Colon (tissue), 2 donors: ENCODE measurements around the gene ITGB1.

Experiments used
- FAIRE-seq: peaks from 2 replicates; lab custom pipeline; 2012; peaks lifted over from hg19 to GRCh38; lab: Jason Lieb, UNC
- donor health status: control.
- donor health status: control.

The ITGB1 gene

DNA sequence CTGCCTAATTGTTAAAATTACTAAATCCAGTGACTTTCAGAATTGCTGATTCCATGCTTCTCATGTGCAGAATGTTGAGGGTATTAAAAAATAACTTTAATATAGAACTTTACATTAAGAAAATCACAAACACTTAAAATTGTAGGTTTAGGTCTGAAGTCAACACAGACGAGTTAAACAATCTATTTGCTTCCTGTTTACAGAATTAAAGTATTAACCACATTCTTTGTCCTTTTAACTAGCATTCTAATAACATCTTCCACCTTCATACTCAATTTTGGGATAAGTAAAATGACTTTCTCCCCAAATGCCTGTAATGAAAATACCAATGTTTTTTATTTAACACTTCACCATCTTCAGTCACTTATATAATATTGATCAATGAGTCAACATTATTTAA lies 2.2 kb downstream of the ITGB1 start:
- FAIRE-seq: no peak

DNA sequence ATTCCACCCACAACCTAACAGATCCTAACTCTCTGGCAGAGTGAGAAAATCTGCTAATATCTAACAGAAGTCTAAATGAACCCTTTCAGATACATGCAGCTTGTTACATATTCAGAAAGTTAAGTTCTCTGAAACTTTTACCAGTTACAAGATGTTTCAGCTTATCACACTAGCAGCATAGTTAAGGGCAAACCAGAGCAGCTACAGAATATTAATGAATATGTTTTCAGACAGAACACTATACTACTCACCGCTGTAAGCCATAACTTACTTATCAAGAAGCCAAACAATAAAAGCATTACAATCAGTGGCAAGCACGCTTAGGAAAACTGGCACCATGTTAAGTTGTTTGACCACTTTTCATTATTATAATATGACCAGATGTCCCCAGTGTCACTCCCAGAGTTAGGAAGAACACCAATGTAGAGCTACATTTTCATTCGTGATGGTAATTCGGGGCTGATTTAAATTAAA lies 2.7 kb downstream of the ITGB1 start:
- no peak for FAIRE-seq

DNA sequence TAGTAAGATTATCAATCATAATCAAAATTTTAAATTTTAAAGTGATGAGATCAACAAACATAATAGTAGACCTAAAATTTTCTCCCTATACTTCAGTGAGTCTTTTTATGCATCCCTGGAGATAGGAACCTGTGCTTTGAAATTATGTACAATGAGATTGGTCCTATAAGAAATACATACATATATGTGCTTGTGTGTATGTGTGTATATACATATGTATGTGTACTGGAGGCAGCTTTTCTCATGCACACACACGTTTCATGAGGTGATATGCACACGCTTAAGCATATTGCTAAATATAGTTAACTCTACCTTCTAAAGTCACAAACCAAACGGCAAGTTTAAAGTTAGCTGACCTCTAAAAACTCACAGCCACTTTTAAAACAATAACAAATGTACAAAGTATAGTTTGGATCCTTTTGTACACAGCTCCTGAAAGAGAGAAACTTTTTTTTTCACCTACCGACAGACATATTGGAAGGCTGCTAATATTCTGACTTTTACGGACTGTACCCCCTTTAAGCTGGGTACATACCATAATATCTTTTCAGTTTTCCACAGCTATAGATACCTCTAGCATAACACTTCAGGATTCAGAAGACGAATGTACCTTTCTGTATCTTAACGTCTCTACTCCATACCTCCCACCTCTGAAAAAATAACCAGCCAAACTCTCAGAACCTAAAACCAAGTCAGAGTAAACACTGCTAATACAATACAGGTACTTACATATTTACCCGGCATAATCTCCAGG lies 3.3 kb downstream of the ITGB1 start:
- FAIRE-seq: no peak

DNA sequence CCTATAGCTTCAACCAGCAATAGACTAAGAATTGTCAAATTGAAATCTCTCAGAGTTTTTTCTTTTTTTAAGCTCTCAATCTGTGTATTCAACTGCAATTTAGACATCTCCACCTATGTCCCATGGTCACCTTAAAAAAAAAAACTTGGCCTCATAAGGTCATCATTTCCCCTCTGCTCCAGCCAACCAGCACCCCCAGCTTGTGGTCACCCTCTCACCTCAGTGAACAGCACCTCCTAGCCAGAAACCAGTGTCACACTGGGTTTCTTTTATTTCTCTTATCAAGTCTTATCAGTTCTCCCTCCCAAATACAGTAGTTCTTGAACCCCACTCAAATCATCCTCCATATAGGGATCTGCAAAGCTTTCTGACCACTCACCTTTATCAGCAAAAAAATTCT lies 4.0 kb downstream of the ITGB1 start:
- no peak for FAIRE-seq

DNA sequence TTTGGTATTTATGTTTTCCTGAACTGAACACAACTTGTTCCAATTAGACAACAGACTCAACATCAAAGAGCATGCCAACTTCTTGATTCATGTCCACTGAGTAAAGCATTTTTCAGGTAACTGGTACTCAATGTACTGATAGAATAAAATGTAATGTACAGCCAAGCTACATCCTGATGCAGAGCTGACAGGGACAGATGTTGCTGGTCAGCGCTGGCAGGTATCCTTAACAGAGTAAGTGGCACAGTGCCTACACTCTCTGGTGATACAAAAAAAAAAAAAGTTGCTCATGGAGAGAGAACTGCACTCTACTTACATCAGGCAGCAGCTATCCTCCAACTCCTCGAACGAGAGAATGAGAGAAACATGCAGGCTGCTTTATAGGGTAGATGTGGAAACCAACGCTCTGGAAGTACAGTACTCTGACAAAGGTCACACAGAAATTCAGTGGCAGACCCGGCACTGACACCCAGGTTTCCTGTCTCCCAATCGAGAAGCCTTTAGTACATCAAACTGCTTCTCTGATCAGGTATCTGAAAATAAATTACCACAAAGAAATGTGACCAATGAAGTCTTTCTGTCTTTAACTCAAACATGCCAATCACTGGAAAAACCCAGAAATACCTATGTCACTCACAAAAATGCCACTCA lies 4.6 kb downstream of the ITGB1 start:
- FAIRE-seq: no peak

DNA sequence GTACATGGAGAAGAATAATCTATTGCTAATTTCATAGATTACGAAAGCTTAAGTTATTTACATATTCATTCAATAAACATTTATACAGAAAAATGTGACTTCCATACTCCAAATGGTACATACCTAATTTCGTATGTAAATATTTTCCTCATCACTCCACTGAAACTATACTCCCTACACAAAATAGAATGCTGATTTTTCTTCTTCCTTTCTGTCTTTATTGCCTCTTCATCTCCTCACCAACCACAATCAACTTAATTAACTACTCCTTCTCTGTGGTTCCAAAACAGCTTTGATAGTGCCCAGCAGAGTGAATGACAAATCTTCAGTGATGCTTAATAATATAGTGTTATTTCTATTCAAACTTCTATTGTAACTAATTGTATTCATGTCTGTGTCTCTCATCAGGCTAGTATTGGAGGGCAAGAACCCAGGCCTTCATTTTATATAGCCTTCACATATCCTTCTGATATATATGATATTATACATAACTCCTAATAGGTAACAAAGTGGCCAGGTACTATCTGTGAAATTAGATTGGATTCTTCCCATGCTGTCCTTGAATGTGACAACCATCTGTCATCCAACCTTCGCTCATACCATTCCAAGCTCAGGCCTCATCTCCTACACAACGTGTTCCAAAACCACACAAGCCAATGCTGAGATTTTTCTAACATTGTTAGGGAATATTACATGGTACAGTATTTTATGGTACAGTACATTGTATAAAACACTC lies 5.3 kb downstream of the ITGB1 start:
- no peak for FAIRE-seq

DNA sequence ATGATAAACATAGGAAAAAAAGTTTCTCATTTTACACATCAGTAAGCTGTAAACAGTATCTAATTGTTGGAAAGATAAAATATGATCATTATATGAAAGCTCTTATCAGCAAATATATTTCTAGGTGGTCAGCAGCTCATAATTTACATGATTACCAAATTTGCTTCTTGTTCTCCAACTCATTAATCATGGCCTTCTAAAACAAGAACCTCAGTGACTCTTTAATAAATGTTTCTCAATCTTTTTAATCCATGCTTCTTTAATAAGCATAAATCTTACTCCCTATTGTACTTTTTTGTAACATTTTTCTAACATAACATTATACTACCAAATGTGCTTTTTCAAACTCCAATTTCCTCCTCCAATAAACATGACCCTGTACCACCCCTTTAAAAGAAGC lies 5.9 kb downstream of the ITGB1 start:
- no peak for FAIRE-seq

DNA sequence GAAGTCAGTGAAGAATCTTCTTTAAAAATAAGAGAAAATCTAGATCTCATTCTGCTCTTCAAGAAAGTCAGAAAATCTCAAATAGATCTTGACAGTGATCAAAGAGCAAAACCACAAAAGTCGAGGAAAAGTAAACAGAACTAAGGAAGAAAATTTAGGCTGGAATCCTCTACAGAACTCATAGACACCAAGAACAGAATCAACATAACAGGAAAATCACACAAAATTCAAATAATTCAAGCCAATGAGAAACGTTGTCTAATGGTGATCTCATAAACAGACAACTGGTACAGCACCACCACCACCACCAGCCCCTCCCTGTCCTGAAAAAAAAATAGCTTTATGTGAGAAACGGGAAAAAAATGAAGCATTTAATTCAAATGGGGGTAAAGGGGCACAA lies 6.9 kb downstream of the ITGB1 start:
- FAIRE-seq: no peak

DNA sequence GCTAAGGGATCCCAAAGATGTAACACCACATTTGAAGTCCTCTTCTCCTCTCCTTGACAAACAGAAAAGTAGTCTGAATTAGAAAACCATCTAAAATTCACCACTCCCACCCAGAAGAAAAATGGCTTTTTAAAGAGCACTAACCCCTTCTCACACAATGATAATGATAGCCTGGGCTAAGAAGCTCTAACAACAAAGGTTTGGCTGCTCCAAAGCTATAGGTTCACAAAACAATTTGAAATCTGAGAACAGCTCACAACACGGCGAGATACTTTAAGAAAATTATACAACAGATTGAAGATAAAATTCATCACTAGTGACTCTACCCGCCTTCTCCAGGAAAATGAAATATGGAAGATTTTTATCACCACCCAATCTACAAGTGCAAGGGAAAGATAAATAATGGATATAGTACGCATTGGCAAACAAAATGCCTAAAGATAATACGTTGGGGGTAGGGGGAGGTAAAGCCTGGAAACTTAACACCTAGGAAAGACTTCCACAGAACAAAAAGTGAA lies 7.4 kb downstream of the ITGB1 start:
- no peak for FAIRE-seq

DNA sequence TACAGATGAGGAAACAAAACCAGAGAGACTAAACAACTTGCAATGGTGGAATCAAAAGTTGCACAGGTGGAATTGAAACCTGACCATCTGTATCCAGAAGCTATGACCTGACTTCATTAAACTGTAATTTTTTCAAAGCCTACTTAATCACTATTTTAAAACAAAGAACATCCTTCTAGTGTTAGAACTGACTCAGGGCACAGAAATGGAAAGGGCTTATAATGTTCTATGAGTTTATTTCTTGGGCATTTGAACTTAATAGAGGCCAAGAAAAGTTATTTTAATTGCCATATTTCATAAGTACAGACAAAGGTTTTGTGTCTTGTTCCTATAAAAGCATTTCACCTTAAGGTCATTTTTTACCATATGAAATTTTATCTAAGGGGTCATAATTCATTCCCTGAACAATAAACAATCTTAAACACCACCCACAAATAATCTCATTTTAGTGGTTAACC lies 8.8 kb downstream of the ITGB1 start:
- no peak for FAIRE-seq

DNA sequence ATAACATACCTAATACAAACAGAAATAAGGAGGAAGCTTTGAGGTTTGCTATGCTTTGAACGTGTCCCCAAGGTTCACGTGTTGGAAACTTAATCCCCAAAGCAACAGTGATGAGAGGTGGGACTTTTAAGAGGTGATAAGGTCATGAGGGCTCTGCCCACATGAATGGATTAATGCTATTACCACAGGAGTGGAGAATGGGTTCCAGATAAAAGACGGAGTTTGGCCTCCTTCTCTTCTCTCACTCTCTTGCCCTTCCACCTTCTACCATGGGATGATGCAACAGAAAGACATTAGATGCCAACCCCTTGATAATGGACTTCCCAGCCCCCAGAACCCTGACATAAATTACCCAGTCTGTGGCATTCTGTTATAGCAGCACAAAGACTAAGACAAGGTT lies 9.6 kb downstream of the ITGB1 start:
- no peak for FAIRE-seq

DNA sequence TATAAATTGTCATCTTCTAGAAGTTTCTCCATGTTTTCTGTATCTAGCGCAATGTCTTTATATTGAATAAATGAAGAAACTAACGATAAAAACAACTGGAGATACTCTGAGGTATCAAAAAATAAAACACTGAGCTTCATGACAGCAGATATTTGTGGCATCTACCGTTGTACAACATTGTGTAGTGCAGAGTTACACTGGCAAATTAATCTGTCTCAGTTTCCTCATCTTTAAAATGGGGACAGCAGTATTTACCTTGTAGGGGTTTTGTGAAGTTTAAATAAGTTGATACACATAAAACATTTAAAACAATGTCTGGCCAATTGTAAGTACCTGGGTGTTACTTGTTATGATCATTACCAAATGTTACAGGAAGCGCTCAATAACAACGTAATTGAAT lies 10.4 kb downstream of the ITGB1 start:
- no peak for FAIRE-seq

DNA sequence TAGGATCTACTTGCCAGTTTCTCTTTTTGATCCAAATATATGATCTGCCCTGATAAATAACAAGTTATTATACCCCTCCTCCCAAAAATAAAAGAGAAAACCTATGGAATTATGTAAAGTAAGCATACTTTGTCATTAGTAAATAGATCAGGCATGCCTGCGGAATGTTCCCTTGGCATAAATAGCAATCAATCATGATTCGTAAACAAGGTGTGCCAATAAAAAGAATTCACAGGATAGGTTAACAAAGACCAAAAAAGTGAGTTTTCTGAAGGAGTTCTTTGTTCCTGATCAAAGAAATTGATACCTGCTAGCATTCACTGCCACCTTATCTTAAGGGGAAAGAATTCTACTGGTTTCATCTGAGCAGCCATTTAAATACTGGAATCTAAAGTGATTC lies 11.9 kb downstream of the ITGB1 start:
- FAIRE-seq: no peak

DNA sequence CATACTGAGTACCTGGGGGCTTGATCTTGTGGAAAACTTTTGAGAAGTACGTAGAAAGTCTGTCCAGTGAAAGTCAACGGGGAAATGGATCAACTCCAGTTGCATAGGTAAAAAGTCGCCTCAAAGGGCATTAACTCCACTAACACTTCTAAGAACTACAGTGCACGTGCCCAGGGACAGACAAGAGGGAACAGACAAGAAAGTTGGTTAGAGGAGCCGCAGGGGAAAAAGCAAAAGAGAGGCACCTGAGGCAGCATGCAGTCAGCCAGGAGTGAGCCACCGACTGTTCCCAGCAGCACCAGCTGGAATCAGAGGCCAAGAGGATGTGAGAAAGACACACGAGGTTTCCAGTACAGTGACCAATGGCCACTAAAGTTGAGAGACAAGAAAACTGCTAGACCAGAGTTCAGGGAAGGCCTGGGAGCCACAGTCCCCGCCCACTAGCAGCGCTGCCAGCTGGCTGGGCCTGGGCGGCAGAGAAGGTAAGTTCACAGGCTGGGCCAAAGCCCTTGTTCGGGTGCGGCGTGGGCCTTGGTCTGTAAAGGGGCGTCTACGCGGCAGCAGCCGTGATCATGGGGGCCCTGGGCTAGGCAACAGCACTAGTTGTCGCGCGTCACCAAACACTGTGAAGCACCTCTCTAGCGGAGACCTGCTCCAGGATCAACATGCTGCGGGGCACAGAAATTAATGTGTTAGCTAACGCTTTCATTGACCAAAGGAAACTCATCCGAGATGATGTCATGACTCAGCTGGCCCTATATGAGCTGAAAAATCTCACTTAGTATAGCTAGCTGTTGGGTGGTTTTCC lies 14.0 kb downstream of the ITGB1 start:
- FAIRE-seq: no peak

DNA sequence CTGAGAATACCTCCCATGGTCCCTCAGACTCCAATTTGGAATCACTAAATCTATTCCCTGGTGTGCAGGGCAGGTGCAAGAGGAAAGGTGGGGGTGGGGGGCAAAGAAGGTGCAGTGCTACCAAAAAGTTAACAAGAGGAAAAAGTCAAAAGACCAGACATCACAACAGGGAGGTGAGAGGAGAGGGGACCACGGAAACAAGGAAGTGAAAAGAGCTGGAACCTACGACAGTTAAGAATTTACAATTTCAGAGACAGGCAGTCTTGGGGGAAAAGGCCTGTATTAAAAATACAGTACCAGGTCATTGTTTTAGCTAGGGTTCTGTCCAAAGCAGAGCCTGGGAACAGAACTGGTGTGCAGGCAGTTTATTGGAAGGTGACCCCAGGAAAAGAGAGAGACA lies 14.6 kb downstream of the ITGB1 start:
- no peak for FAIRE-seq

DNA sequence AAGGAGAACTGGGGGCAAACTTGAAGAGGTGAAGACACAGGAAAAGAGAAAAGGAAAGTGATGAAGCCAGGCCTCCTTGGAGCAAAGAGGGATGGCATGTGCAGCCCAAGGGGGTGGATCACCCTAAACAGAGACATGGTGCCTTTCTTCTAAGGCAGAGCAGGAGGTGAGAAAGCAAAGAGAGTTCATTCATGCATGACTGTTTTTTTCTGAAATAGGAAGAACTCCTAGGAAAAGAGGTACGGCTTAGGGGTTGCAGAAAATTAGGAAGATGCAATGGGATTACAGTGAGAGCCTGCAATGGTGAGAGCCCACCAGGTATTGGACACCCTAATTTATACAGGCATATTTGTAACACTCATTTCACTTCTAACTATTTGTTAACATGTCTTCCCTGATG lies 15.9 kb downstream of the ITGB1 start:
- no peak for FAIRE-seq

DNA sequence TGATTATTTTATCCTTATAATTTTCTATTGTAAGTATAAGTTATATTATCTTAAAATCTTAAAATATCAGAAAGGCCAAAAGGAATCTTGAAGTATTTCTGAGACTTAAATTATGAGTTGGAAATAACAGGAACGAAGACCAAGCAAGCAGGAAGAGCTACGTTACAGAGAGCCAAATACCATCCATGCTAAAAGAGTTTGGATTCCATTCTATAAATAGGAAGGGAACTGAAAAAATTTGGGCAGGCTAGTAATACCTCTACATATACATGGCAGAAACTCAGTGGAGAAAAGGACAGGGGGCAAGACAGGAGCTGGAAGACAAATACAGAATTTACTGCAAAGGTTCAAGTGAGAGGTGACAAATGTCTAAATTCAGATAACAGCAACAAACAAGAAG lies 16.7 kb downstream of the ITGB1 start:
- no peak for FAIRE-seq

DNA sequence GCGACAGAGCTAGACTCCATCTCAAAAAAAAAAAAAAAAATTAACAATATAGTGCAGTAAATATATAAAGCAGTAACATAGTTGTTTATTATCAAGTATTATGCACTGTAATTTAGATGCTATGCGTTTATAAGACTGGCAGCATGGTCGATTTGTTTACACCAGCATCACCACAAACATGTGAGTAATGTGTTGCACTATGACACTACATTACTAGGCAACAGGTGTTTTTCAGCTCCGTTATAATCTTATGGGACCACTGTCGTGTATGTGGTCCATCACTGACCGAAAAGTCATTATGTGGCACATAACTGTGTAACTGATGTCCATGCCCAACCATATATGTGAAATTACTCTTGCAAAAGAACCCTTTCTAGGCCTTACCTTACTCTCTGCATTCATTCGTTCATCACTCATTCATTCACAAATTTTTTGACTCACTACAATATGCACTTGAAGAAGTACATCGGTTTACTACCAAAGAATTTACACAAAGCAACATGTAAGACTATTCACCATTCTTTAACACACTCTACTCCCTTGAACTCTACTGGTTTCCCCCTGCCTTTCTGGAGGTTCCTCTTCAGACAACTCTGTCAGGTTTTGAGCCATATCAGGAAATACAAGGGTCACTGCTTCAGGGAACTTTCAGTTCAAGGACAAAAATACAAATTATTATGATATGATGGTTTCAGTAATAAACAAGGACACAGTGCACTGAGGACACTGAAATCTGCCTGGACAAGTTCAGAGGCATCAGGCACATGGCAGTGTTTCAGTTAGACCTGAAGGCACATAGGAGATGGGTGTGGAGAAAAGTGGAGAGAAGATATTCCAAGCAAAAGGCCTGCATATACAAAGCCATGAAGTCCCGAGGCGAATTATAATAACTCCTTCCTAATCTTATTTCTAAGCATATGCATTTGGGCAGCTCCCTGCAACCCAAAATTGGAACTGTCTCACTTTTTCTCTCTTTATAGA lies 17.4 kb downstream of the ITGB1 start:
- FAIRE-seq: no peak

DNA sequence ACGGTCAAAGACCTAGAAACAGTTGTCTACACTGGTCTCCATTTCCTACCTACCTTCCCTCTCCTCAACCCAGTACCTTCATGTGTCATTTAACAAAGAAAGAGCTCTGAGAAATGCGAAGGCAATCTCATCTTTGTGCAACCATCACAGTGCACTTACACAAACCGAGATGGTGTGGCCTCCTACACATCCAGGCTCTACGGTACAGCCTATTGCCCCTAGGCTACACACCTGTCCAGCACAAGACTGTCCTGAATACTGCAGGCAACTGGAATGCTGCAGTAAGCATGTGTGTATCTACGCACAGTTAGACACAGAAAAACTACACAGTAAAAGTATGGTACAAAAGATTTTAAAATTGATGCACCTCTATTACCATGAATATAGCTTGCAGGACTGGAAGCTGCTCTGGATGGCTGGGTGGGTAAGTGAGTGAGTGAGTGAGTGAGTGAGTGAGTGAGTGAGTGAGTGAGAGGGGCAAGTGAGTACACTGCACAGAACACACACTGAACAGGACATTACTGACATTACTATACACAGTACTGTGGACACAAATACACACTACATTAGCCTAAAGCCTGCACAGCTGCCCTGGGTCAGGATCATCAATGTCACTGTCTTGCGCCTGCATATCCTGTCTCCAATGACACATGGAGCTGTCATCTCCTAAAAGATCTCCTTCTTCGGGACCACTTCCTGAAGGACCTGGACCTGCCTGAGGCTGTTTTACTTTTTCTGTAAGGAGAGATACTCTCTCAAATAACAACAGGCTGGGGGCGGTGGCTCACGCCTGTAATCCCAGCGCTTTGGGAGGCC lies 18.5 kb downstream of the ITGB1 start:
- no peak for FAIRE-seq

DNA sequence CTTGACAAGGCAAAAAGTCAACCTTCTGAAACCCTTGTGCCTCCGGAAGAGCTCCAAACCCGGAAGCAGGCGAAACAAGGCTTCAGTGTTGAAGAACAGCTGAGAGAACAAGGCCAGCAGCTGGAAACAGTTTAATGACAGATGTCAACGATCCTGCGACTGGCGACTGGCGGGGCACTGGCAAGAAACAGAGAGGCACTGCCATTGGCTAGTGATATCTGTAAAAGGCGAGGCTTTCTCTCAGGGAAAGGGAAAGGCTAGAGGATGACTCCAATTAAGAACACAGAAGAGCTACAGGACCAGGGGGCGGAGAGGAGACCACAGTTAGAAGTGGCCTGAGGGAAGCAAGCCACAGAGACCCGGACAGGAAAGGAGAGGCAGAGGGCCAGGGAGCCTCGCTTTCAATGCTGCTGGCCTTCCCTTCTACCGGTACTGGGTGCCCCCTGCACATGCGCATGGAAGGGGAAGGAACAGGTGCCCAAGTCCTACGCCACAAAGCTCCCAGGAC lies 19.4 kb downstream of the ITGB1 start:
- FAIRE-seq: no peak
